Transverse colon (tissue), 4 donors: Measurements from ENCODE around the gene CHRD. TPM values are rescaled to one million over a fixed set of nuclear protein-coding genes. Genes with fewer than 3 reads are reported as not detected.

Source experiments
- DNase-seq: peaks from one replicate; pipeline ENCODE4 v3.0.0-alpha.2; 2019
- H3K27ac ChIP-seq, 4 donors: fragments of 200-600 bp; sonication (generic); 2 replicates each; pipeline ENCODE4 v1.5.1; 2016 to 2018; ENCODE audit warnings: inconsistent platforms in 4 of 4
- H3K27me3 ChIP-seq: fragments of 200-600 bp; sonication (generic); 2 replicates; pipeline ENCODE4 v1.5.1; 2017; ENCODE audit warnings: inconsistent platforms
- H3K36me3 ChIP-seq, 4 donors: fragments of 200-600 bp; sonication (generic); 2 replicates each; pipeline ENCODE4 v1.5.1; 2017 to 2019; ENCODE audit warnings: inconsistent platforms in 4 of 4
- H3K4me1 ChIP-seq, 4 donors: fragments of 200-600 bp; sonication (generic); 2 replicates each; pipeline ENCODE4 v1.5.1; 2017 to 2020; ENCODE audit warnings: inconsistent platforms in 4 of 4
- H3K4me3 ChIP-seq, 4 donors: fragments of 200-600 bp; sonication (generic); 1 replicate in 1 of 4; 2 replicates in 3 of 4; pipeline versions ENCODE4 v1.5.1 to v1.6.1; 2017 to 2019; ENCODE audit warnings: inconsistent platforms in 4 of 4
- H3K9me3 ChIP-seq, 2 donors: fragments of 200-600 bp; sonication (generic); 2 replicates each; pipeline ENCODE4 v1.5.1; 2017 to 2019; ENCODE audit warnings: inconsistent platforms in 2 of 2
- EP300 ChIP-seq: sonication (generic); formaldehyde crosslinking; IDR thresholded peaks from one replicate; pipeline ENCODE4 v1.6.1; 2017; ENCODE audit warnings: antibody characterized with exemption, low read depth
- POLR2A ChIP-seq: fragments of 450-650 bp; IDR thresholded peaks from one replicate; pipeline ENCODE4 v1.6.1; 2016; ENCODE audit warnings: antibody characterized with exemption, mild to moderate bottlenecking, moderate library complexity
- POLR2AphosphoS5 ChIP-seq, 3 donors: sonication (generic); formaldehyde crosslinking; IDR thresholded peaks; one replicate each; pipeline ENCODE4 v1.6.1; 2016; ENCODE audit warnings: antibody characterized with exemption in 3 of 3
- WGBS, 2 donors: methylation state at CpG; one replicate each; pipeline ENCODE4 v1.1.5; 2018; ENCODE audit warnings: low coverage in 1 of 2; 5-methylcytosine and 5-hydroxymethylcytosine counted together
- in situ Hi-C, 4 donors: fragments of 200-750 bp; cut with MboI; loops; one replicate each; pipeline versions ENCODE4 v1.15.0 to v1.15.1; 2017; ENCODE audit warnings: low sequenced_read_pairs in 3 of 4, low pct_ligation_motif_present in 1 of 4, low pct_unique_long_range_greater_than_20kb in 1 of 4
- intact Hi-C: fragments of 100-400 bp; cut with DNase I; formaldehyde crosslinking; loops from one replicate; pipeline ENCODE4 v1.15.1; 2023; ENCODE audit warnings: low total_unique reads
- total RNA-seq, 4 donors: library from RNA; depleted of rRNA; stranded (reverse); fragments of >200 nt; gene quantifications; one replicate each; pipeline ENCODE4 v1.1.0, GENCODE V29; 2016
- TF ChIP-seq, protein P1 (sequence below), 5 experiments: fragments of 200-600 bp in 3 of 5; fragments of 450-650 bp in 2 of 5; sonication (generic) in 3 of 5; IDR thresholded peaks; 1 replicate in 2 of 5; 2 replicates in 3 of 5; pipeline ENCODE4 v1.5.1; 2016 to 2017; ENCODE audit warnings: antibody characterized with exemption in 5 of 5, inconsistent platforms in 3 of 5, mild to moderate bottlenecking in 2 of 5, moderate library complexity in 1 of 5

The CHRD gene
- total RNA-seq, 4 donors from 2014 or later = 1.9 to 7.0 (median 4.5) TPM

- no peaks in the 10 kb centered on the region for H3K36me3 ChIP-seq
- no peak overlapping the region for H3K27ac ChIP-seq
- WGBS, 2 donors = 43 to 81% methylated on average over 1 to 3 of the region's 3 CpGs
- TF ChIP-seq, protein P1, sequence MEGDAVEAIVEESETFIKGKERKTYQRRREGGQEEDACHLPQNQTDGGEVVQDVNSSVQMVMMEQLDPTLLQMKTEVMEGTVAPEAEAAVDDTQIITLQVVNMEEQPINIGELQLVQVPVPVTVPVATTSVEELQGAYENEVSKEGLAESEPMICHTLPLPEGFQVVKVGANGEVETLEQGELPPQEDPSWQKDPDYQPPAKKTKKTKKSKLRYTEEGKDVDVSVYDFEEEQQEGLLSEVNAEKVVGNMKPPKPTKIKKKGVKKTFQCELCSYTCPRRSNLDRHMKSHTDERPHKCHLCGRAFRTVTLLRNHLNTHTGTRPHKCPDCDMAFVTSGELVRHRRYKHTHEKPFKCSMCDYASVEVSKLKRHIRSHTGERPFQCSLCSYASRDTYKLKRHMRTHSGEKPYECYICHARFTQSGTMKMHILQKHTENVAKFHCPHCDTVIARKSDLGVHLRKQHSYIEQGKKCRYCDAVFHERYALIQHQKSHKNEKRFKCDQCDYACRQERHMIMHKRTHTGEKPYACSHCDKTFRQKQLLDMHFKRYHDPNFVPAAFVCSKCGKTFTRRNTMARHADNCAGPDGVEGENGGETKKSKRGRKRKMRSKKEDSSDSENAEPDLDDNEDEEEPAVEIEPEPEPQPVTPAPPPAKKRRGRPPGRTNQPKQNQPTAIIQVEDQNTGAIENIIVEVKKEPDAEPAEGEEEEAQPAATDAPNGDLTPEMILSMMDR (IDR thresholded peaks at IDR 0.05) = no peak
- no peak for TF ChIP-seq EP300
- TF ChIP-seq POLR2AphosphoS5 (IDR thresholded peaks at IDR 0.05) = no peak
- no peak for TF ChIP-seq POLR2A
- in situ Hi-C loops (loop anchor here in 2 of 4 donors (10.0 to 25.0 kb wide), 2 partner anchors 111 to 114 kb away; no protein-coding TSS in a partner anchor), intact Hi-C loops (no loop called here)
- H3K9me3 ChIP-seq = no peaks in the 10 kb centered on the region
- no peak for DNase-seq
- no peaks in the 10 kb centered on the region for H3K27me3 ChIP-seq
- H3K4me3 ChIP-seq = no peak overlapping the region
- no peaks in the 10 kb centered on the region for H3K4me1 ChIP-seq
Measured at GRCh38 chr3:184423561-184423960, 43.7 kb downstream of the CHRD start.

- H3K36me3 ChIP-seq = no peaks in the 10 kb centered on the region
- H3K4me1 ChIP-seq = no peaks in the 10 kb centered on the region
- no peak for TF ChIP-seq POLR2A
- TF ChIP-seq EP300 = no peak
- TF ChIP-seq, protein P1 (IDR thresholded peaks at IDR 0.05) = no peak
- no peak for TF ChIP-seq POLR2AphosphoS5 (IDR thresholded peaks at IDR 0.05)
- H3K27me3 ChIP-seq = no peaks in the 10 kb centered on the region
- no peak for DNase-seq
- 89% methylated on average over 10 of the region's 12 CpGs; no CpG with 5 or more reads in 1 of the 2 donors for WGBS, 2 donors
- H3K9me3 ChIP-seq = no peaks in the 10 kb centered on the region
- no peak overlapping the region for H3K4me3 ChIP-seq
- in situ Hi-C loops = loop anchor here in 1 of 4 donors (10.0 kb wide), 1 partner anchor 108 kb away; no protein-coding TSS in a partner anchor
- no peak overlapping the region for H3K27ac ChIP-seq
- intact Hi-C loops = no loop called here
Measured at GRCh38 chr3:184426691-184427141, 46.9 kb downstream of the CHRD start.

GRCh38 chr3:184428561-184429175 is 48.8 kb downstream of the CHRD start:
- Histone ChIP-seq H3K4me1 (no peaks in the 10 kb centered on the region), H3K27ac (no peak overlapping the region), H3K27me3 (no peaks in the 10 kb centered on the region), H3K36me3 (no peaks in the 10 kb centered on the region), H3K9me3 (no peaks in the 10 kb centered on the region), H3K4me3 (no peak overlapping the region)
- intact Hi-C loops (no loop called here), in situ Hi-C loops (loop anchor here in 1 of 4 donors (10.0 kb wide), 1 partner anchor 106 kb away; no protein-coding TSS in a partner anchor)
- WGBS, 2 donors = 61 to 70% methylated on average over 5 to 6 of the region's 6 CpGs
- DNase-seq = no peak
- TF ChIP-seq POLR2A = no peak
- TF ChIP-seq, protein P1 (IDR thresholded peaks at IDR 0.05) = no peak
- TF ChIP-seq POLR2AphosphoS5 (IDR thresholded peaks at IDR 0.05) = no peak
- no peak for TF ChIP-seq EP300

- Histone ChIP-seq H3K27me3 (no peaks in the 10 kb centered on the region), H3K27ac (no peak overlapping the region), H3K4me1 (no peaks in the 10 kb centered on the region), H3K36me3 (no peaks in the 10 kb centered on the region), H3K4me3 (no peak overlapping the region), H3K9me3 (no peaks in the 10 kb centered on the region)
- DNase-seq = no peak
- WGBS, 2 donors = 84% methylated on average over 4 of the region's 4 CpGs; no CpG with 5 or more reads in 1 of the 2 donors
- TF ChIP-seq POLR2AphosphoS5 (IDR thresholded peaks at IDR 0.05) (no peak), POLR2A (no peak), EP300 (no peak)
- TF ChIP-seq, protein P1 (IDR thresholded peaks at IDR 0.05) = no peak
- in situ Hi-C loops = loop anchor here in 1 of 4 donors (10.0 kb wide), 1 partner anchor 105 kb away; no protein-coding TSS in a partner anchor
- intact Hi-C loops = no loop called here
Measured at GRCh38 chr3:184429786-184430185, 49.9 kb downstream of the CHRD start.
